Measurements from ENCODE around the gene DIS3L2. TPM values are rescaled to one million over a fixed set of nuclear protein-coding genes. Genes with fewer than 3 reads are reported as not detected.

Gene DIS3L2
- total and polyA plus RNA-seq, 2 of the 8 experiments (the other 6 are each of a cell fraction or from before 2014, with no cell fraction given): 11.5 to 21.6 TPM

DNA sequence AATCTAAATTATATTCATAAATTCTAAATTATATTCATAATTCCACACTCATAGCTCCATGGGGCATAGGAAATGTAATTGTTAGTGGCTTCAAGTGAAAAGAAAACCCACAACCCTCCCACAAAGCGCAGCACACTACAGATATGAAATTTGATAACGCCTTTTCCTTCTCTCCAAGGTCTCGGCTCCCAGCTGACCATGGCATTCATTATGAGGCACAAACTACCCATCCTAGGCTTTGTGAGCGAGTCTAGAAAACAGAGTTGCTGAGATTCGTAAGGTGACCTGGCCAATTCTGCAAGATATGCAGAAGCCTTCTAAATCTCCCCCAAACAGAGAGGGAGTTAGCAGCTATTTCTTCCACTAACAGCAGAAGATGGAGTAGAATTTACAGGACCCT, 40.7 kb upstream of the DIS3L2 start:
- H3K4me1 ChIP-seq (replicated peaks in 1 of 4; ENCODE audit: control insufficient read depth in 3 of 4, insufficient read depth in 4 of 4, low read length in 3 of 4): peaks cover 3 to 10% (median 4%) of the 10 kb centered on the region in 4 experiments; a peak in 6 of 7 replicates
- H3K23me2 ChIP-seq (ENCODE audit: low read depth, low read length): peaks cover 9% of the 10 kb centered on the region
- no peak overlapping the region for H3K9ac ChIP-seq (replicated peaks in 1 of 4; ENCODE audit: extremely low read depth in 1 of 4, low read depth in 3 of 4, low read length in 3 of 4)
- no peak for DNase-seq (ENCODE audit: low read depth in 1 of 2, low spot score in 2 of 2)
- no peaks in the 10 kb centered on the region for H3K9me3 ChIP-seq (ENCODE audit: insufficient read depth in 2 of 2, low read depth in 1 of 2, low read length in 1 of 2)
- no peak overlapping the region for H3K56ac ChIP-seq (replicated peaks; ENCODE audit: insufficient read length, low read depth, low read length)
- no peak overlapping the region for H2BK5ac ChIP-seq (ENCODE audit: low read depth, low read length)
- H3K79me2 ChIP-seq (ENCODE audit: control insufficient read depth in 1 of 2, insufficient read depth in 2 of 2, low read length in 2 of 2): no peaks in the 10 kb centered on the region
- WGBS, 2 experiments (ENCODE audit: extremely low coverage in 1 of 2, insufficient coverage in 1 of 2, insufficient read length in 1 of 2, insufficient replicate concordance in 2 of 2, low coverage in 1 of 2, low lambda C conversion rate in 2 of 2, missing lambda C conversion rate in 1 of 2): 91% methylated on average over 5 of the region's 5 CpGs; no CpG with 5 or more reads in 1 of the 2 experiments
- no peak overlapping the region for H2AK5ac ChIP-seq (ENCODE audit: low read depth, low read length)
- CTCF ChIA-PET (ENCODE audit: partially characterized antibody): interaction anchor here (1.1 to 17.2 kb wide), 6 partner anchors 9 to 405 kb away, joined by 3 to 220 read pairs (median 17); no protein-coding TSS in a partner anchor
- H4K91ac ChIP-seq (replicated peaks; ENCODE audit: insufficient read length, low read length): no peak overlapping the region
- TF ChIP-seq CBX8 (IDR thresholded peaks at IDR 0.05; ENCODE audit: borderline replicate concordance, low read depth, low read length) (no peak), SUZ12 (IDR thresholded peaks at IDR 0.05; ENCODE audit: low read length) (no peak), GABPA (IDR thresholded peaks at IDR 0.05; ENCODE audit: borderline replicate concordance, insufficient read depth, low read length) (no peak), CTBP2 (IDR thresholded peaks at IDR 0.05; ENCODE audit: borderline replicate concordance, insufficient read depth, insufficient read length, low read length) (no peak), SAP30 (IDR thresholded peaks at IDR 0.05; ENCODE audit: insufficient read depth, insufficient replicate concordance, low read length) (no peak), POU5F1 (IDR thresholded peaks at IDR 0.05; ENCODE audit: low read depth, low read length) (no peak), KDM4A (IDR thresholded peaks at IDR 0.05; ENCODE audit: low read depth, low read length, severe bottlenecking) (no peak), BCL11A (IDR thresholded peaks at IDR 0.05; ENCODE audit: low read depth in 2 of 2, low read length in 2 of 2) (no peak), ASH2L (IDR thresholded peaks at IDR 0.05; ENCODE audit: low read length) (no peak), YY1 (IDR thresholded peaks at IDR 0.05; ENCODE audit: low read depth, low read length) (no peak), ZNF274 (IDR thresholded peaks at IDR 0.05; ENCODE audit: borderline replicate concordance, extremely low read depth, low read length) (no peak), MAFK (IDR thresholded peaks at IDR 0.05; ENCODE audit: low read depth, low read length) (no peak)
- TF ChIP-seq, protein P1, sequence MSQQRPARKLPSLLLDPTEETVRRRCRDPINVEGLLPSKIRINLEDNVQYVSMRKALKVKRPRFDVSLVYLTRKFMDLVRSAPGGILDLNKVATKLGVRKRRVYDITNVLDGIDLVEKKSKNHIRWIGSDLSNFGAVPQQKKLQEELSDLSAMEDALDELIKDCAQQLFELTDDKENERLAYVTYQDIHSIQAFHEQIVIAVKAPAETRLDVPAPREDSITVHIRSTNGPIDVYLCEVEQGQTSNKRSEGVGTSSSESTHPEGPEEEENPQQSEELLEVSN (IDR thresholded peaks at IDR 0.05): no peak
- no peak overlapping the region for H4K8ac ChIP-seq (ENCODE audit: extremely low read depth, insufficient read depth, low read length)
- H2BK120ac ChIP-seq (replicated peaks; ENCODE audit: low read depth, low read length): no peak overlapping the region
- FAIRE-seq: no peak
- no peak overlapping the region for H3K18ac ChIP-seq (ENCODE audit: extremely low read depth, low read length)
- peaks cover 0 to 2% of the 10 kb centered on the region in 2 experiments for H4K20me1 ChIP-seq (replicated peaks in 1 of 2; ENCODE audit: control insufficient read depth in 1 of 2, insufficient read depth in 2 of 2, low read length in 2 of 2)
- H2BK15ac ChIP-seq (ENCODE audit: low read length): no peak overlapping the region
- H3K14ac ChIP-seq (ENCODE audit: insufficient read length): no peak overlapping the region
- H2AFZ ChIP-seq (ENCODE audit: low read length): no peak overlapping the region
- POLR2A ChIA-PET (ENCODE audit: partially characterized antibody): interaction anchor here (0.8 kb wide), 1 partner anchor 30 kb away, joined by 4 read pairs; no protein-coding TSS in a partner anchor
- H3K79me1 ChIP-seq (ENCODE audit: low read depth, low read length): no peaks in the 10 kb centered on the region
- no peak overlapping the region for H3K4ac ChIP-seq (replicated peaks; ENCODE audit: insufficient read length, low read depth, low read length)
- no peak overlapping the region for H3K4me3 ChIP-seq (ENCODE audit: extremely low read depth in 1 of 4, insufficient read depth in 2 of 4, low read depth in 3 of 4, low read length in 4 of 4)
- peaks cover 4 to 20% (median 15%) of the 10 kb centered on the region in 4 experiments; a peak in 6 of 7 replicates for H3K27me3 ChIP-seq (replicated peaks in 1 of 4; ENCODE audit: control insufficient read depth in 3 of 4, extremely low read depth in 1 of 4, insufficient read depth in 3 of 4, low read length in 3 of 4)
- no peak overlapping the region for H3K23ac ChIP-seq (ENCODE audit: insufficient read length)
- H3K4me2 ChIP-seq (ENCODE audit: insufficient read depth in 1 of 2, low read depth in 2 of 2, low read length in 2 of 2): no peak overlapping the region
- no peaks in the 10 kb centered on the region for H3K36me3 ChIP-seq (ENCODE audit: control insufficient read depth in 2 of 4, insufficient read depth in 4 of 4, low read length in 3 of 4)
- no peak overlapping the region for H2BK20ac ChIP-seq (ENCODE audit: low read length)
- H4K5ac ChIP-seq (ENCODE audit: insufficient read length, low read depth, low read length): no peak overlapping the region
- H2BK12ac ChIP-seq (ENCODE audit: low read depth, low read length): no peak overlapping the region
- no peak overlapping the region for H3K27ac ChIP-seq (ENCODE audit: low read depth, low read length)

All from H1 (cell line).